Bronchial epithelial cell (primary cell): ENCODE measurements around the gene HS6ST2. TPM values are rescaled to one million over a fixed set of nuclear protein-coding genes. Genes with fewer than 3 reads are reported as not detected.
A peak's percentile ranks its signal among the peaks of the same experiment; 100 is the strongest.

Experiments
- DNase-seq: peaks from one replicate; pipeline ENCODE4 v3.0.0-alpha.2; 2010; ENCODE audit warnings: low read depth
- FAIRE-seq: peaks from 2 replicates; lab custom pipeline; 2011; peaks lifted over from hg19 to GRCh38; lab: Jason Lieb, UNC
- H3K27me3 ChIP-seq: 2 replicates; pipeline ENCODE4 v1.5.1; 2011; ENCODE audit warnings: low read length; ENCODE audit not compliant: control insufficient read depth, insufficient read depth
- H3K36me3 ChIP-seq: 2 replicates; pipeline ENCODE4 v1.5.1; 2011; ENCODE audit warnings: low read length; ENCODE audit not compliant: control insufficient read depth, insufficient read depth
- H3K4me3 ChIP-seq: 2 replicates; pipeline ENCODE4 v1.5.1; 2011; ENCODE audit warnings: mild to moderate bottlenecking, low read depth, low read length, control low read depth
- CTCF ChIP-seq: IDR thresholded peaks from 2 replicates; pipeline ENCODE4 v1.5.1; 2011; ENCODE audit warnings: mild to moderate bottlenecking, moderate library complexity, low read length, control low read depth, inconsistent platforms; ENCODE audit not compliant: insufficient read depth, severe bottlenecking
- total RNA-seq: library from RNA; depleted of rRNA; stranded (reverse); fragments of >200 nt; gene quantifications from 2 replicates; pipeline ENCODE4 v1.2.1, GENCODE V29; 2014

The HS6ST2 gene
- total RNA-seq, 1 donor from 2014 or later: 16.8 TPM

GRCh38 chrX:132758759-132759158 is 199.7 kb downstream of the HS6ST2 start:
- no peak for TF ChIP-seq CTCF
- H3K4me3 ChIP-seq: no peak overlapping the region
- FAIRE-seq (no peak), DNase-seq (no peak)
- no peaks in the 10 kb centered on the region for H3K27me3 ChIP-seq
- H3K36me3 ChIP-seq: no peaks in the 10 kb centered on the region

GRCh38 chrX:132757066-132757623 is 201.3 kb downstream of the HS6ST2 start:
- no peak for TF ChIP-seq CTCF
- FAIRE-seq (peak; percentile 43), DNase-seq (peak; percentile 3)
- no peaks in the 10 kb centered on the region for H3K36me3 ChIP-seq
- no peaks in the 10 kb centered on the region for H3K27me3 ChIP-seq
- H3K4me3 ChIP-seq: no peak overlapping the region

- TF ChIP-seq CTCF: no peak
- Histone ChIP-seq H3K36me3 (no peaks in the 10 kb centered on the region), H3K27me3 (no peaks in the 10 kb centered on the region), H3K4me3 (no peak overlapping the region)
- DNase-seq: no peak
- no peak for FAIRE-seq
Measured at GRCh38 chrX:132756439-132756838, 202.0 kb downstream of the HS6ST2 start.

- TF ChIP-seq CTCF: no peak
- FAIRE-seq (no peak), DNase-seq (no peak)
- no peaks in the 10 kb centered on the region for H3K36me3 ChIP-seq
- H3K27me3 ChIP-seq: no peaks in the 10 kb centered on the region
- H3K4me3 ChIP-seq: no peak overlapping the region
Measured at GRCh38 chrX:132751063-132751690, 207.3 kb downstream of the HS6ST2 start.

GRCh38 chrX:132750331-132751062 is 207.9 kb downstream of the HS6ST2 start:
- no peak for DNase-seq
- FAIRE-seq: no peak
- Histone ChIP-seq H3K36me3 (no peaks in the 10 kb centered on the region), H3K4me3 (no peak overlapping the region), H3K27me3 (no peaks in the 10 kb centered on the region)
- no peak for TF ChIP-seq CTCF
